B cell (primary cell): ENCODE measurements around the gene CACNB2. TPM values are rescaled to one million over a fixed set of nuclear protein-coding genes. Genes with fewer than 3 reads are reported as not detected.

ENCODE experiments used
- ATAC-seq: fragments of 200-7000 bp; cut with Tn5 transposase; one replicate; pipeline ENCODE4 v1.10.0; 2021; ENCODE audit warnings: low read depth, mild to moderate bottlenecking, moderate number of reproducible peaks, moderate library complexity
- CTCF ChIA-PET: fragments of 350-600 bp; sonication (Branson Sonifier 250); formaldehyde crosslinking; loops from one replicate; lab custom pipeline; 2021; ENCODE audit warnings: antibody characterized with exemption, inconsistent platforms; lab: Charles Lee
- POLR2A ChIA-PET: fragments of 350-600 bp; sonication (Branson Sonifier 250); formaldehyde crosslinking; loops from one replicate; lab custom pipeline; 2021; ENCODE audit warnings: antibody characterized with exemption; lab: Charles Lee
- DNase-seq: peaks from one replicate; pipeline ENCODE4 v3.0.0; 2013
- H2AFZ ChIP-seq: 2 replicates; pipeline ENCODE4 v1.6.1; 2012; ENCODE audit warnings: mild to moderate bottlenecking, low read depth, low read length; ENCODE audit not compliant: insufficient read depth, poor library complexity, severe bottlenecking
- H3K27ac ChIP-seq, 2 donors: 1 replicate in 1 of 2; 2 replicates in 1 of 2; pipeline ENCODE4 v1.5.1; 2012 to 2013; ENCODE audit warnings: low read length in 2 of 2, mild to moderate bottlenecking in 2 of 2, moderate library complexity in 1 of 2
- H3K27me3 ChIP-seq, 4 experiments: fragments of 200-600 bp in 1 of 4; sonication (generic) in 1 of 4; replicated peaks in 1 of 4; 1 replicate in 2 of 4; 2 replicates in 2 of 4; pipeline versions ENCODE4 v1.6.1 to v1.7.0; 2013 to 2016; ENCODE audit warnings: low read length in 3 of 4, mild to moderate bottlenecking in 2 of 4, mixed read lengths in 1 of 4, moderate library complexity in 1 of 4; ENCODE audit not compliant: insufficient read depth in 4 of 4, control insufficient read depth in 3 of 4; ENCODE audit errors: control extremely low read depth in 1 of 4
- H3K36me3 ChIP-seq, 2 experiments: replicated peaks in 1 of 2; 1 replicate in 1 of 2; 2 replicates in 1 of 2; pipeline versions ENCODE4 v1.6.1 to v1.7.1; 2013; ENCODE audit warnings: low read length in 1 of 2; ENCODE audit not compliant: insufficient read depth in 2 of 2, control insufficient read depth in 1 of 2; ENCODE audit errors: control extremely low read depth in 1 of 2, extremely low read depth in 1 of 2
- H3K4me1 ChIP-seq, 2 donors: fragments of 200-600 bp in 1 of 2; sonication (generic) in 1 of 2; 1 replicate in 1 of 2; 2 replicates in 1 of 2; pipeline versions ENCODE4 v1.5.1 to v1.6.1; 2013 to 2017; ENCODE audit warnings: low read length in 2 of 2; ENCODE audit not compliant: control insufficient read depth in 2 of 2, insufficient read depth in 2 of 2
- H3K4me2 ChIP-seq: replicated peaks from 2 replicates; pipeline ENCODE3; 2012; ENCODE audit warnings: mild to moderate bottlenecking, low read depth, low read length; ENCODE audit not compliant: poor library complexity, severe bottlenecking
- H3K4me3 ChIP-seq, 5 experiments: fragments of 200-600 bp in 1 of 5; sonication (generic) in 1 of 5; 1 replicate in 3 of 5; 2 replicates in 2 of 5; pipeline versions ENCODE4 v1.5.1 to v1.7.0; 2011 to 2016; ENCODE audit warnings: low read length in 4 of 5, mild to moderate bottlenecking in 4 of 5, low read depth in 2 of 5, control low read depth in 1 of 5, moderate library complexity in 1 of 5; ENCODE audit not compliant: insufficient read depth in 1 of 5; ENCODE audit errors: control extremely low read depth in 1 of 5, extremely low read depth in 1 of 5
- H3K79me2 ChIP-seq: fragments of 200-600 bp; sonication (generic); one replicate; pipeline ENCODE4 v1.6.0; 2016; ENCODE audit warnings: low read length; ENCODE audit not compliant: control insufficient read depth, insufficient read depth
- H3K9ac ChIP-seq: fragments of 200-600 bp; sonication (generic); 2 replicates; pipeline ENCODE4 v1.6.1; 2017; ENCODE audit warnings: mild to moderate bottlenecking, low read length, moderate library complexity
- H3K9me3 ChIP-seq, 3 donors: one replicate each; pipeline versions ENCODE4 v1.6.1 to v1.7.1; 2013; ENCODE audit warnings: low read length in 2 of 3; ENCODE audit not compliant: control insufficient read depth in 2 of 3, insufficient read depth in 1 of 3; ENCODE audit errors: control extremely low read depth in 1 of 3
- H4K20me1 ChIP-seq: 2 replicates; pipeline ENCODE4 v1.6.0; 2012; ENCODE audit warnings: mild to moderate bottlenecking, low read length; ENCODE audit not compliant: insufficient read depth, control insufficient read depth, poor library complexity, severe bottlenecking
- H3K27ac Mint-ChIP-seq: one replicate; pipeline ENCODE4 v1.8.0; 2021; ENCODE audit warnings: mixed read lengths
- H3K27me3 Mint-ChIP-seq: one replicate; pipeline ENCODE4 v1.8.0; 2021; ENCODE audit warnings: mixed read lengths
- H3K4me1 Mint-ChIP-seq: one replicate; pipeline ENCODE4 v1.8.0; 2021; ENCODE audit warnings: mixed read lengths
- H3K4me3 Mint-ChIP-seq: one replicate; pipeline ENCODE4 v1.8.0; 2021; ENCODE audit warnings: mixed read lengths
- H3K9me3 Mint-ChIP-seq: one replicate; pipeline ENCODE4 v1.8.0; 2022; ENCODE audit warnings: mixed read lengths; ENCODE audit not compliant: insufficient read depth
- CTCF ChIP-seq: fragments of 200-600 bp; IDR thresholded peaks from one replicate; pipeline ENCODE4 v1.8.0; 2022; ENCODE audit warnings: antibody characterized with exemption, mild to moderate bottlenecking
- EZH2 ChIP-seq: IDR thresholded peaks from 2 replicates; pipeline ENCODE4 v1.6.1; 2012; ENCODE audit warnings: borderline replicate concordance, low read depth, mild to moderate bottlenecking, moderate library complexity, low read length; ENCODE audit not compliant: insufficient read depth, poor library complexity, severe bottlenecking
- WGBS: methylation state at CpG from one replicate; pipeline ENCODE4 v1.1.5; 2013; ENCODE audit warnings: missing lambda C conversion rate; ENCODE audit not compliant: insufficient coverage; 5-methylcytosine and 5-hydroxymethylcytosine counted together
- intact Hi-C: fragments of 100-400 bp; cut with micrococcal nuclease; formaldehyde crosslinking; loops from one replicate; pipeline ENCODE4 v1.10.0; 2022
- polyA plus RNA-seq: library from polyadenylated mRNA; depleted of rRNA; stranded (reverse); fragments of >200 nt; gene quantifications from 2 replicates; pipeline ENCODE4 v1.2.3, GENCODE V29; 2012
- total RNA-seq, 2 donors: library from RNA; stranded (reverse); fragments of 120-200 nt in 1 of 2; gene quantifications; 1 replicate in 1 of 2; 2 replicates in 1 of 2; pipeline versions ENCODE4 v1.2.3 to v1.2.4, GENCODE V29; 2013 to 2022

Gene CACNB2
- total and polyA plus RNA-seq, 2 donors (not counting 1 experiment from before 2014, with no cell fraction given) = not detected

- Histone ChIP-seq H3K4me3 (no peak overlapping the region), H3K27ac (no peak overlapping the region), H4K20me1 (no peaks in the 10 kb centered on the region), H3K4me2 (no peak overlapping the region), H3K79me2 (no peaks in the 10 kb centered on the region), H3K4me1 (peaks cover 0 to 7% of the 10 kb centered on the region in 2 donors), H3K27me3 (no peaks in the 10 kb centered on the region), H2AFZ (no peak overlapping the region), H3K9ac (no peak overlapping the region), H3K36me3 (no peaks in the 10 kb centered on the region), H3K9me3 (no peaks in the 10 kb centered on the region)
- intact Hi-C loops = no loop called here
- peaks cover 8% of the 10 kb centered on the region for H3K4me1 Mint-ChIP-seq
- no peaks in the 10 kb centered on the region for H3K9me3 Mint-ChIP-seq
- WGBS = 65% methylated on average over 2 of the region's 4 CpGs
- ATAC-seq (no peak), DNase-seq (no peak)
- no peak overlapping the region for H3K27ac Mint-ChIP-seq
- H3K4me3 Mint-ChIP-seq = no peak overlapping the region
- POLR2A ChIA-PET = no interaction called here
- H3K27me3 Mint-ChIP-seq = no peaks in the 10 kb centered on the region
- no peak for TF ChIP-seq EZH2
- TF ChIP-seq CTCF = no peak
- CTCF ChIA-PET = no interaction called here
Measured at GRCh38 chr10:18423058-18423637, 282.9 kb downstream of the CACNB2 start.

GRCh38 chr10:18424200-18424599, 284.0 kb downstream of the CACNB2 start:
- H3K4me3 ChIP-seq = no peak overlapping the region
- H3K27me3 Mint-ChIP-seq = peaks cover 5% of the 10 kb centered on the region
- H3K27ac ChIP-seq = no peak overlapping the region
- H3K9ac ChIP-seq = no peak overlapping the region
- 61% methylated on average over 5 of the region's 8 CpGs for WGBS
- ChIA-PET POLR2A (no interaction called here), CTCF (no interaction called here)
- no peaks in the 10 kb centered on the region for H4K20me1 ChIP-seq
- H3K36me3 ChIP-seq = no peaks in the 10 kb centered on the region
- ATAC-seq (no peak), DNase-seq (no peak)
- H3K79me2 ChIP-seq = no peaks in the 10 kb centered on the region
- no peak overlapping the region for H3K4me2 ChIP-seq
- no peak overlapping the region for H3K4me3 Mint-ChIP-seq
- TF ChIP-seq CTCF = no peak
- TF ChIP-seq EZH2 = no peak
- H2AFZ ChIP-seq = no peak overlapping the region
- H3K27ac Mint-ChIP-seq = no peak overlapping the region
- intact Hi-C loops = no loop called here
- H3K27me3 ChIP-seq = no peaks in the 10 kb centered on the region
- no peaks in the 10 kb centered on the region for H3K9me3 ChIP-seq
- H3K9me3 Mint-ChIP-seq = no peaks in the 10 kb centered on the region
- H3K4me1 Mint-ChIP-seq = no peaks in the 10 kb centered on the region
- H3K4me1 ChIP-seq = no peaks in the 10 kb centered on the region
